HG03103 (cell line): ENCODE data around the gene NFKBIZ.
"Not testable (repeated sequence)": the region's sequence is repeated elsewhere in the genome, so short reads cannot be mapped to it uniquely, and the experiment has no call there.

Experiments used
- ATAC-seq: cut with Tn5 transposase; IDR thresholded peaks from one replicate; pipeline ENCODE4 v1.9.1; 2021; ENCODE audit warnings: low read depth; ENCODE audit not compliant: unreplicated experiment

The NFKBIZ gene

GRCh38 chr3:101868534-101869464 is 19.5 kb downstream of the NFKBIZ start:
- ATAC-seq: no peak

- no peak for ATAC-seq
Measured at GRCh38 chr3:101870138-101870537, 20.8 kb downstream of the NFKBIZ start.

- no peak for ATAC-seq
Measured at GRCh38 chr3:101873619-101874018, 24.3 kb downstream of the NFKBIZ start.

- ATAC-seq: no peak
Measured at GRCh38 chr3:101876142-101876541, 26.8 kb downstream of the NFKBIZ start.

- no peak for ATAC-seq
Measured at GRCh38 chr3:101878589-101878988, 29.3 kb downstream of the NFKBIZ start.

GRCh38 chr3:101879102-101879501 is 29.8 kb downstream of the NFKBIZ start:
- ATAC-seq: no peak

GRCh38 chr3:101879623-101880284 is 30.4 kb downstream of the NFKBIZ start:
- ATAC-seq: no peak

GRCh38 chr3:101884776-101885175 is 35.5 kb downstream of the NFKBIZ start:
- ATAC-seq: no peak

- not testable (repeated sequence) for ATAC-seq
Measured at GRCh38 chr3:101885584-101885983, 36.3 kb downstream of the NFKBIZ start.

GRCh38 chr3:101886626-101887025 is 37.3 kb downstream of the NFKBIZ start:
- no peak for ATAC-seq

GRCh38 chr3:101888653-101889052 is 39.3 kb downstream of the NFKBIZ start:
- ATAC-seq: no peak

GRCh38 chr3:101890716-101891115 is 41.4 kb downstream of the NFKBIZ start:
- ATAC-seq: no peak

- no peak for ATAC-seq
Measured at GRCh38 chr3:101892648-101893047, 43.3 kb downstream of the NFKBIZ start.

- no peak for ATAC-seq
Measured at GRCh38 chr3:101896083-101896757, 46.9 kb downstream of the NFKBIZ start.

GRCh38 chr3:101897013-101897412 is 47.7 kb downstream of the NFKBIZ start:
- no peak for ATAC-seq

GRCh38 chr3:101898039-101898438 is 48.7 kb downstream of the NFKBIZ start:
- no peak for ATAC-seq

GRCh38 chr3:101898752-101899169 is 49.4 kb downstream of the NFKBIZ start:
- peak; percentile 80 for ATAC-seq

GRCh38 chr3:101900316-101900715 is 51.0 kb downstream of the NFKBIZ start:
- ATAC-seq: no peak

- ATAC-seq: no peak
Measured at GRCh38 chr3:101900736-101901135, 51.4 kb downstream of the NFKBIZ start.

- ATAC-seq: peak; percentile 39
Measured at GRCh38 chr3:101902041-101902440, 52.7 kb downstream of the NFKBIZ start.

- no peak for ATAC-seq
Measured at GRCh38 chr3:101903451-101903871, 54.1 kb downstream of the NFKBIZ start.
